Islet of Langerhans (tissue), 1 donor: Measurements from ENCODE around the gene UTF1.

Experiments used
- FAIRE-seq: peaks from one replicate; lab custom pipeline; 2011; peaks lifted over from hg19 to GRCh38; lab: Jason Lieb, UNC

The UTF1 gene

GRCh38 chr10:133279326-133280226, 49.6 kb downstream of the UTF1 start:
- no peak for FAIRE-seq

- no peak for FAIRE-seq
These were observed 50.5 kb downstream of the UTF1 start for GRCh38 chr10:133280391-133281059.

DNA sequence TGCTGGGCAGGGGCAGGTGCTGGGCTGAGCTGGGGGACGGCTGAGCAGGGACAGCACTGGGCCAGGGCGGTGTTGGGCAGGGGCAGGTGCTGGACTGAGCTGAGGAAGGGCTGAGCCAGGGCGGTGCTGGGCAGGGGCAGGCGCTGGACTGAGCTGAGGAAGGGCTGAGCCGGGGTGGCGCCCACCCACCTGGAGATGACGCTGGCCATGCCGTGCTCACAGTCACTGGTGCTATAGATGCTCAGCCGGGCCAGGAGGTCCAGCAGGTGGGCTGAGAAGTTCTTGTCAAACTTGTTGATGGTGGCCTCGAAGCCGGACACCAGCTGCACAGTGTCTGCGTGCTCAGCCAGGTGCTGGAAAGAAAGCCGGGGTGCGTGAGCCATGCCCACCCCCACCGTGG, 51.1 kb downstream of the UTF1 start:
- FAIRE-seq: no peak
